Bronchial epithelial cell (primary cell): ENCODE results near the gene KRTAP5-2. TPM values are rescaled to one million over a fixed set of nuclear protein-coding genes. Genes with fewer than 3 reads are reported as not detected.
A peak's percentile ranks its signal among the peaks of the same experiment; 100 is the strongest.

Source experiments
- DNase-seq: peaks from one replicate; pipeline ENCODE4 v3.0.0-alpha.2; 2010; ENCODE audit warnings: low read depth
- FAIRE-seq: peaks from 2 replicates; lab custom pipeline; 2011; peaks lifted over from hg19 to GRCh38; lab: Jason Lieb, UNC
- H3K27me3 ChIP-seq: 2 replicates; pipeline ENCODE4 v1.5.1; 2011; ENCODE audit warnings: low read length; ENCODE audit not compliant: control insufficient read depth, insufficient read depth
- H3K36me3 ChIP-seq: 2 replicates; pipeline ENCODE4 v1.5.1; 2011; ENCODE audit warnings: low read length; ENCODE audit not compliant: control insufficient read depth, insufficient read depth
- H3K4me3 ChIP-seq: 2 replicates; pipeline ENCODE4 v1.5.1; 2011; ENCODE audit warnings: mild to moderate bottlenecking, low read depth, low read length, control low read depth
- total RNA-seq: library from RNA; depleted of rRNA; stranded (reverse); fragments of >200 nt; gene quantifications from 2 replicates; pipeline ENCODE4 v1.2.1, GENCODE V29; 2014
- TF ChIP-seq, protein P1 (sequence below): IDR thresholded peaks from 2 replicates; pipeline ENCODE4 v1.5.1; 2011; ENCODE audit warnings: mild to moderate bottlenecking, moderate library complexity, low read length, control low read depth, inconsistent platforms; ENCODE audit not compliant: insufficient read depth, severe bottlenecking

The KRTAP5-2 gene
- total RNA-seq, 1 donor from 2014 or later, result not detected

DNA sequence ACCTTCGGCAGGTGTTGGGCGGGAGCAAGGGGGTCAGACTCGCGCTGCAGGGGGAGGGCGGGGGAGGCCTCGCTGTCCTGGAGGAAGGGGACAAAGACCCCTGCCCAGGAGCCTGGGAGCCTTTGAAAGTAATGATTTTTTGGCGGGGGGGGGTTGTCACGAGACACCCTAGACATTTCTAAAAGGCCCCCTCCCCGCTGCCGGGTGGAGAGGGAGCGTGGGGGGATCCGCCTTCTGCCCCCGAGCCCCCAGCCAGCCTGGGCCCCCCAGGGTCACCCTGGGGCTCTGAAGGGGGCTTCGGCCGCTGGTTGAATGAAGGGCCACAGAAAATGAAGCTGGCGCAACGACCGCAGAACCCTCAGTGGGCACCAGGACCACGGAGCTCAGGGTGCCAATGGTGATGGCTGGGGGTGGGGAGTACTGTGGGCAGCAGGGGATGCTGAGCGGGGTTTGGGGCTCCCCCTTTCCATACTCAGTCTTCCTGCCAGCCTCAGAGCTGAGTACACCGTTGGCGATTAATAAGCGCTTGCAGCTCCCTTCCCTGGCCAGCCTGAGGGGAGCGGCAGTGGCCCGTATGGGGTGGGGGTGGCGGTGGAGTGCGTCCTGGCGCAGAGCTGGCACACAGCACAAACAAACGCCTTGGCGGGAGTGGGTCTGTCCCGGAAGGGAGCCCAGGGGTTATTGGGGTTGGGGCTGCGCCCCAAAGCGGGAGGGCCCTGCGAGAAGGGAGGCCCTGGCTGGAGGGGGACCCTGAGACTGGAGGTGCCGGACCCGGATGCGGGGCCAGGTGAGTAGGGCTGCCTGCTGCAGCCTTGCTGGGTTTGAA is 24.8 kb downstream of the KRTAP5-2 start:
- TF ChIP-seq, protein P1, sequence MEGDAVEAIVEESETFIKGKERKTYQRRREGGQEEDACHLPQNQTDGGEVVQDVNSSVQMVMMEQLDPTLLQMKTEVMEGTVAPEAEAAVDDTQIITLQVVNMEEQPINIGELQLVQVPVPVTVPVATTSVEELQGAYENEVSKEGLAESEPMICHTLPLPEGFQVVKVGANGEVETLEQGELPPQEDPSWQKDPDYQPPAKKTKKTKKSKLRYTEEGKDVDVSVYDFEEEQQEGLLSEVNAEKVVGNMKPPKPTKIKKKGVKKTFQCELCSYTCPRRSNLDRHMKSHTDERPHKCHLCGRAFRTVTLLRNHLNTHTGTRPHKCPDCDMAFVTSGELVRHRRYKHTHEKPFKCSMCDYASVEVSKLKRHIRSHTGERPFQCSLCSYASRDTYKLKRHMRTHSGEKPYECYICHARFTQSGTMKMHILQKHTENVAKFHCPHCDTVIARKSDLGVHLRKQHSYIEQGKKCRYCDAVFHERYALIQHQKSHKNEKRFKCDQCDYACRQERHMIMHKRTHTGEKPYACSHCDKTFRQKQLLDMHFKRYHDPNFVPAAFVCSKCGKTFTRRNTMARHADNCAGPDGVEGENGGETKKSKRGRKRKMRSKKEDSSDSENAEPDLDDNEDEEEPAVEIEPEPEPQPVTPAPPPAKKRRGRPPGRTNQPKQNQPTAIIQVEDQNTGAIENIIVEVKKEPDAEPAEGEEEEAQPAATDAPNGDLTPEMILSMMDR, result no peak
- H3K36me3 ChIP-seq, result no peaks in the 10 kb centered on the region
- peaks cover 5% of the 10 kb centered on the region for H3K27me3 ChIP-seq
- H3K4me3 ChIP-seq, result no peak overlapping the region
- FAIRE-seq (no peak), DNase-seq (no peak)

GRCh38 chr11:1572197-1573076 is 25.7 kb downstream of the KRTAP5-2 start, which contains the start of gene DUSP8:
DUSP8 (minus strand) TSS chr11:1572271; CDS start chr11:1565826, 6,445 bp downstream.
- peak; percentile 30 for DNase-seq
- TF ChIP-seq, protein P1, result no peak
- Histone ChIP-seq H3K27me3 (peaks cover 5% of the 10 kb centered on the region), H3K4me3 (peak within 1 kb of the TSS; percentile 38), H3K36me3 (no peaks in the 10 kb centered on the region)
- no peak for FAIRE-seq

DNA sequence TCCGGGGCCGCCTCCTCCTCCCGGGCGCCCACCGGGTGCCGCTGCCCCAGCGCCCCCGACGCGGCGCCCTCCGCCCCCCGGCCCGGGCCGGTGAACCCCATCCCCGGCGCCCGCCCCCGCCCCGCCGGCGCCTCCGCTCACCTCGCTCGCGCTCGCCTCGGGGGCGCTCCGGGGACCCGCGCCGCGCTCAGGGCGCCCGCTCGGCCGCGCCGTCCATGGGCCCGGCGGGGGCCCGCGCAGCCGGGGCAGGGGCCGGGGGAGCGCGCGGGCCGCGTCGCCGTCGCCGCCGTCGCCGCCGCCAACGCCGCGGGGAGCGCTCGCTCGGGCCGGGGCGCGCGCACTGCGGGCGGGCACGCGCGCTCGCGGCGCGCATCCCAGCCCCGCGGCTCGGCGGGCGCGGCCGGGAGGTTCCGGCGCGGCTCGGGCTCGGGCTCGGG is 26.3 kb downstream of the KRTAP5-2 start:
- TF ChIP-seq, protein P1, result no peak
- FAIRE-seq (no peak), DNase-seq (no peak)
- Histone ChIP-seq H3K36me3 (no peaks in the 10 kb centered on the region), H3K4me3 (peak overlapping the region; percentile 38), H3K27me3 (peaks cover 5% of the 10 kb centered on the region)

DNA sequence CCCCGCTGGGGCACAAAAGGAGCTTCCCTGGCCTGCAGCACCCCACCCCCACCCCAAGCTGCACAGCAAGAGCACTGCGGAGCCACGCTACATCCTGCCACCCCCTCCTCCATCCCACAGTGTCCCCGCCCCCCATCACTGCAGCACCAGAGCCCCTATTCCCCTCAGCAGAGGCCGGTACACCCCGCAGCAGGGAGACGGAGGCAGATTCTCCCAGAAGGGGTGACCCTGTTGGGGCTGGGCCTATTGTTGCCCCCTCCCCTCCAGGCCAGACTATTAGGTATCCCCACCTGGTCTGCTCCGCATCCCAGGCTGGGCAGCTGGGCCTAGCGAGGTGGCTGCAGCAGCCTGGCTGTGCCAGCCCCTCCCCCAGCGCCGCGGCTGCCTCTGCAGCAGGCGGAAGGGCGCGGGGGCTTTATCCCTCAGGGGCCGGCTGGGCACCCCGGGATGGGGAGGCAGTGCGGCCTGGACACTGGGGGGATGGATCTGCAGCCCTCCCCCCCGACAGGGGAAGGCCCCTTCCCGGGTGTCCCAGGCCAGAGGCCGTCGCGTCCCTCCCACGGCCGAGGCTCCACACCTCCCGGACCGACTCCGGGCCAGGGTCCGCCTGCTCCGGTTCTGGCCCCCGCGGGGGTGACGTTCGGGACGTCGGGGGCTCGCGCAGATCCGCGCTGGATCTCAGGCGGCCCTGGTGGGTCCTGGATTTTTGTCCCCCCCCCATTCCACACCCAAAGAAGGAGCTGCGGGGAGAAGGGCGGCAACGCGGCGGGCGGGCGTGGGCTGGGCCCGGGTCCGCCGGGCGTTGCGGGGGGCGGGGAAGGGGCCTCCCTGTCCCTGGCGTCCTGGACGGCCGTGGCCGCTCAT is 27.0 kb downstream of the KRTAP5-2 start:
- peak overlapping the region; percentile 38 for H3K4me3 ChIP-seq
- FAIRE-seq (no peak), DNase-seq (no peak)
- peaks cover 5% of the 10 kb centered on the region for H3K27me3 ChIP-seq
- no peaks in the 10 kb centered on the region for H3K36me3 ChIP-seq
- TF ChIP-seq, protein P1, result no peak

DNA sequence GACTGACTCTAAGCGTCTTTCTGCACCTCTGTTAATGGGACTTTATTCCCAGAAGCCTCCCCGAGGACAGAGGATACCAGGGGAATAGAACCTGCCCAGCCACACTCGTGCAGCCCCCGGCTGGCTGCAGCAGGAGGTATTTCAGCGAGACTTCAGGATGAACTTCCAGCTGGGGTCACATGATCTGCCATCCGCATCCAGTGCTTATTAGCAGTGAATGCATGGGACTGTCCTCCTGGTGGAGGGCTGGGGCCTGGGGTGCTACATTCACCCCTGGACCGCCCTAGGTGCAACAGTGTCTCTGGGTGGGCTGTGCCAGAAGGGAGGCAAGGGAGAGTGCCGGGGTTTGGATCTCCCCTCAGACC is 27.6 kb downstream of the KRTAP5-2 start:
- no peak overlapping the region for H3K4me3 ChIP-seq
- FAIRE-seq, result no peak
- peaks cover 5% of the 10 kb centered on the region for H3K27me3 ChIP-seq
- TF ChIP-seq, protein P1, result no peak
- no peaks in the 10 kb centered on the region for H3K36me3 ChIP-seq
- DNase-seq, result no peak
